CD14-positive monocyte (primary cell): Measurements from ENCODE around the gene MDK. TPM values are rescaled to one million over a fixed set of nuclear protein-coding genes. Genes with fewer than 3 reads are reported as not detected.

Source experiments
- DNase-seq, 3 donors: peaks; one replicate each; pipeline ENCODE4 v3.0.0-alpha.2; 2011 to 2022
- H2AFZ ChIP-seq: 2 replicates; pipeline ENCODE4 v1.6.0; 2012; ENCODE audit warnings: mild to moderate bottlenecking, low read depth, low read length, inconsistent platforms; ENCODE audit not compliant: insufficient read depth, poor library complexity, severe bottlenecking
- H3K27ac ChIP-seq, 2 donors: 1 replicate in 1 of 2; 2 replicates in 1 of 2; pipeline ENCODE4 v1.5.1; 2012 to 2013; ENCODE audit warnings: low read length in 2 of 2, control low read depth in 1 of 2, inconsistent platforms in 1 of 2, low read depth in 1 of 2, mild to moderate bottlenecking in 1 of 2
- H3K27me3 ChIP-seq, 2 donors: one replicate each; pipeline versions ENCODE4 v1.6.0 to v1.6.1; 2011 to 2013; ENCODE audit warnings: low read length in 2 of 2; ENCODE audit not compliant: control insufficient read depth in 2 of 2, insufficient read depth in 2 of 2
- H3K36me3 ChIP-seq, 2 donors: replicated peaks in 1 of 2; 1 replicate in 1 of 2; 2 replicates in 1 of 2; pipeline versions ENCODE4 v1.5.1 to v1.6.1; 2012 to 2013; ENCODE audit warnings: low read length in 2 of 2, control low read depth in 1 of 2, inconsistent platforms in 1 of 2, mild to moderate bottlenecking in 1 of 2; ENCODE audit not compliant: insufficient read depth in 2 of 2, control insufficient read depth in 1 of 2
- H3K4me1 ChIP-seq, 2 donors: 1 replicate in 1 of 2; 2 replicates in 1 of 2; pipeline versions ENCODE4 v1.5.1 to v1.6.1; 2012 to 2013; ENCODE audit warnings: low read length in 2 of 2, control low read depth in 1 of 2, inconsistent platforms in 1 of 2, mild to moderate bottlenecking in 1 of 2, moderate library complexity in 1 of 2; ENCODE audit not compliant: insufficient read depth in 2 of 2, control insufficient read depth in 1 of 2
- H3K4me2 ChIP-seq: replicated peaks from 2 replicates; pipeline ENCODE3; 2012; ENCODE audit warnings: low read length, moderate library complexity, mild to moderate bottlenecking; ENCODE audit not compliant: poor library complexity, severe bottlenecking; ENCODE audit errors: extremely low read depth
- H3K4me3 ChIP-seq, 3 experiments: fragments of 200-600 bp in 1 of 3; sonication (generic) in 1 of 3; replicated peaks in 1 of 3; 1 replicate in 2 of 3; 2 replicates in 1 of 3; pipeline ENCODE4 v1.5.1; 2011 to 2013; ENCODE audit warnings: low read length in 3 of 3, mild to moderate bottlenecking in 3 of 3, control low read depth in 2 of 3, low read depth in 2 of 3, inconsistent platforms in 1 of 3, moderate library complexity in 1 of 3
- H3K79me2 ChIP-seq: 2 replicates; pipeline ENCODE4 v1.6.0; 2012; ENCODE audit warnings: mild to moderate bottlenecking, control low read depth, inconsistent platforms, low read length, moderate library complexity; ENCODE audit not compliant: insufficient read depth
- H3K9ac ChIP-seq: 2 replicates; pipeline ENCODE4 v1.6.0; 2017; ENCODE audit warnings: low read length, mild to moderate bottlenecking; ENCODE audit not compliant: insufficient read depth, poor library complexity, severe bottlenecking
- H3K9me3 ChIP-seq, 2 donors: replicated peaks in 1 of 2; 1 replicate in 1 of 2; 2 replicates in 1 of 2; pipeline versions ENCODE4 v1.5.1 to v1.6.1; 2012 to 2013; ENCODE audit warnings: low read length in 2 of 2, control low read depth in 1 of 2; ENCODE audit not compliant: control insufficient read depth in 1 of 2, insufficient read depth in 1 of 2
- H4K20me1 ChIP-seq: 2 replicates; pipeline ENCODE4 v1.6.0; 2012; ENCODE audit warnings: mild to moderate bottlenecking, low read length, control low read depth, moderate library complexity; ENCODE audit not compliant: insufficient read depth
- H3K27ac Mint-ChIP-seq, 7 donors: one replicate each; pipeline ENCODE4 v1.8.0; 2020; ENCODE audit warnings: mild to moderate bottlenecking in 7 of 7, mixed read lengths in 7 of 7, moderate library complexity in 6 of 7, inconsistent platforms in 2 of 7
- H3K27me3 Mint-ChIP-seq, 3 donors: one replicate each; pipeline ENCODE4 v1.8.0; 2021 to 2022; ENCODE audit warnings: low read depth in 3 of 3, mild to moderate bottlenecking in 3 of 3, mixed read lengths in 3 of 3, moderate library complexity in 3 of 3, inconsistent platforms in 1 of 3
- H3K36me3 Mint-ChIP-seq, 2 donors: one replicate each; pipeline ENCODE4 v1.8.0; 2020; ENCODE audit warnings: mixed read lengths in 2 of 2, inconsistent platforms in 1 of 2, mild to moderate bottlenecking in 1 of 2
- H3K4me1 Mint-ChIP-seq: one replicate; pipeline ENCODE4 v1.8.0; 2020; ENCODE audit warnings: mild to moderate bottlenecking, mixed read lengths
- H3K4me3 Mint-ChIP-seq, 2 donors: one replicate each; pipeline ENCODE4 v1.8.0; 2020; ENCODE audit warnings: mild to moderate bottlenecking in 2 of 2, mixed read lengths in 2 of 2, moderate library complexity in 1 of 2
- H3K9me3 Mint-ChIP-seq, 7 donors: one replicate each; pipeline ENCODE4 v1.8.0; 2020 to 2022; ENCODE audit warnings: mixed read lengths in 7 of 7, mild to moderate bottlenecking in 6 of 7, moderate library complexity in 6 of 7, inconsistent platforms in 2 of 7
- CTCF ChIP-seq: fragments of 200-600 bp; IDR thresholded peaks from one replicate; pipeline ENCODE4 v1.8.0; 2022; ENCODE audit warnings: antibody characterized with exemption, mild to moderate bottlenecking
- WGBS: methylation state at CpG from one replicate; pipeline ENCODE4 v1.1.5; 2013; ENCODE audit warnings: missing lambda C conversion rate; ENCODE audit not compliant: insufficient coverage; 5-methylcytosine and 5-hydroxymethylcytosine counted together
- intact Hi-C, 2 donors: fragments of 100-400 bp; cut with micrococcal nuclease; formaldehyde crosslinking; loops; one replicate each; pipeline versions ENCODE4 v1.15.0 to v1.15.1; 2023
- polyA plus RNA-seq, 3 donors: library from polyadenylated mRNA; depleted of rRNA in 1 of 3; unstranded in 2 of 3; stranded (reverse) in 1 of 3; fragments of 300-500 nt in 2 of 3; fragments of >200 nt in 1 of 3; fragmentation: Illumina TruSeq in 2 of 3; gene quantifications; 1 replicate in 2 of 3; 2 replicates in 1 of 3; pipeline ENCODE4 v1.2.3, GENCODE V29; 2012 to 2021

Gene MDK
- polyA plus RNA-seq, 3 donors = 2.8 TPM; not detected in 2

GRCh38 chr11:46422588-46422987 is 41.1 kb downstream of the MDK start:
- Mint-ChIP-seq H3K36me3 (peaks cover 61 to 62% of the 10 kb centered on the region in 2 donors), H3K4me3 (no peak overlapping the region), H3K27ac (peak overlapping the region in 1 of 7 donors; percentile 44), H3K9me3 (no peaks in the 10 kb centered on the region), H3K4me1 (no peaks in the 10 kb centered on the region), H3K27me3 (no peaks in the 10 kb centered on the region)
- intact Hi-C loops = no loop called here
- no peaks in the 10 kb centered on the region for H3K27me3 ChIP-seq
- peaks cover 8 to 63% of the 10 kb centered on the region in 2 donors for H3K36me3 ChIP-seq
- 98% methylated on average over 5 of the region's 7 CpGs for WGBS
- no peaks in the 10 kb centered on the region for H3K79me2 ChIP-seq
- no peaks in the 10 kb centered on the region for H3K4me1 ChIP-seq
- H3K9ac ChIP-seq = no peak overlapping the region
- H4K20me1 ChIP-seq = no peaks in the 10 kb centered on the region
- DNase-seq = no peak
- no peak overlapping the region for H2AFZ ChIP-seq
- TF ChIP-seq CTCF = no peak
- no peak overlapping the region for H3K4me2 ChIP-seq
- H3K4me3 ChIP-seq = no peak overlapping the region
- no peaks in the 10 kb centered on the region for H3K9me3 ChIP-seq
- H3K27ac ChIP-seq = no peak overlapping the region

- peaks cover 2% of the 10 kb centered on the region for H3K4me1 Mint-ChIP-seq
- H3K4me3 Mint-ChIP-seq = no peak overlapping the region
- Histone ChIP-seq H3K9me3 (no peaks in the 10 kb centered on the region), H3K4me1 (no peaks in the 10 kb centered on the region), H4K20me1 (no peaks in the 10 kb centered on the region), H2AFZ (no peak overlapping the region), H3K4me2 (no peak overlapping the region), H3K9ac (no peak overlapping the region), H3K36me3 (peaks cover 15 to 61% of the 10 kb centered on the region in 2 donors), H3K4me3 (no peak overlapping the region), H3K27ac (no peak overlapping the region), H3K79me2 (no peaks in the 10 kb centered on the region), H3K27me3 (no peaks in the 10 kb centered on the region)
- H3K36me3 Mint-ChIP-seq = peaks cover 60 to 72% of the 10 kb centered on the region in 2 donors
- peaks cover 0 to 1% (median 0%) of the 10 kb centered on the region in 3 donors for H3K27me3 Mint-ChIP-seq
- no peak for TF ChIP-seq CTCF
- 94% methylated on average over 3 of the region's 4 CpGs for WGBS
- DNase-seq = no peak
- no peaks in the 10 kb centered on the region for H3K9me3 Mint-ChIP-seq
- no peak overlapping the region for H3K27ac Mint-ChIP-seq
- intact Hi-C loops = no loop called here
Measured at GRCh38 chr11:46426233-46426991, 44.9 kb downstream of the MDK start.
